Keratinocyte (primary cell): Measurements from ENCODE around the gene APOBEC3C. TPM values are rescaled to one million over a fixed set of nuclear protein-coding genes. Genes with fewer than 3 reads are reported as not detected.
A peak's percentile ranks its signal among the peaks of the same experiment; 100 is the strongest.
"Not testable (repeated sequence)": the region's sequence is repeated elsewhere in the genome, so short reads cannot be mapped to it uniquely, and the experiment has no call there.

Source experiments
- DNase-seq: peaks from one replicate; pipeline ENCODE4 v3.0.0-alpha.2; 2011; ENCODE audit warnings: low read depth, missing footprints, low spot score
- FAIRE-seq: peaks from 2 replicates; lab custom pipeline; 2011; peaks lifted over from hg19 to GRCh38; lab: Jason Lieb, UNC
- H2AFZ ChIP-seq: 2 replicates; pipeline ENCODE4 v1.6.0; 2012; ENCODE audit warnings: low read length, control low read depth, inconsistent platforms; ENCODE audit not compliant: control insufficient read depth
- H3K27ac ChIP-seq: 2 replicates; pipeline ENCODE4 v1.5.1; 2011; ENCODE audit warnings: low read length; ENCODE audit not compliant: control insufficient read depth, insufficient read depth
- H3K27me3 ChIP-seq: 3 replicates; pipeline ENCODE4 v1.6.0; 2011; ENCODE audit warnings: low read length; ENCODE audit not compliant: control insufficient read depth, insufficient read depth; ENCODE audit errors: extremely low read depth
- H3K36me3 ChIP-seq, 2 experiments: 2 replicates in 1 of 2; 3 replicates in 1 of 2; pipeline ENCODE4 v1.5.1; 2011; ENCODE audit warnings: low read length in 2 of 2, mild to moderate bottlenecking in 1 of 2; ENCODE audit not compliant: control insufficient read depth in 2 of 2, insufficient read depth in 2 of 2; ENCODE audit errors: extremely low read depth in 1 of 2
- H3K4me1 ChIP-seq: 3 replicates; pipeline ENCODE4 v1.5.1; 2011; ENCODE audit warnings: low read length; ENCODE audit not compliant: control insufficient read depth, insufficient read depth; ENCODE audit errors: extremely low read depth
- H3K4me2 ChIP-seq: 3 replicates; pipeline ENCODE4 v1.6.0; 2011; ENCODE audit warnings: low read depth, low read length; ENCODE audit not compliant: control insufficient read depth, insufficient read depth; ENCODE audit errors: extremely low read depth
- H3K4me3 ChIP-seq, 3 experiments: fragments of 200-600 bp in 1 of 3; sonication (generic) in 1 of 3; 2 replicates in 2 of 3; 3 replicates in 1 of 3; pipeline ENCODE4 v1.5.1; 2011 to 2016; ENCODE audit warnings: low read length in 3 of 3, mild to moderate bottlenecking in 3 of 3, control low read depth in 2 of 3, inconsistent platforms in 1 of 3, low read depth in 1 of 3, mixed read lengths in 1 of 3, mixed run types in 1 of 3, moderate library complexity in 1 of 3; ENCODE audit not compliant: control insufficient read depth in 2 of 3, insufficient read depth in 2 of 3; ENCODE audit errors: extremely low read depth in 1 of 3
- H3K79me2 ChIP-seq: 2 replicates; pipeline ENCODE4 v1.6.0; 2012; ENCODE audit warnings: low read length; ENCODE audit not compliant: control insufficient read depth, insufficient read depth
- H3K9ac ChIP-seq: 3 replicates; pipeline ENCODE4 v1.6.0; 2011; ENCODE audit warnings: low read length; ENCODE audit not compliant: control insufficient read depth, insufficient read depth; ENCODE audit errors: extremely low read depth
- H3K9me1 ChIP-seq: 3 replicates; pipeline ENCODE4 v1.6.0; 2011; ENCODE audit warnings: low read length; ENCODE audit not compliant: control insufficient read depth, insufficient read depth; ENCODE audit errors: extremely low read depth
- H3K9me3 ChIP-seq: 2 replicates; pipeline ENCODE4 v1.5.1; 2012; ENCODE audit warnings: low read depth, low read length; ENCODE audit not compliant: control insufficient read depth
- H4K20me1 ChIP-seq: 3 replicates; pipeline ENCODE4 v1.6.0; 2011; ENCODE audit warnings: low read length; ENCODE audit not compliant: control insufficient read depth, insufficient read depth; ENCODE audit errors: extremely low read depth
- EZH2 ChIP-seq: IDR thresholded peaks from one replicate; pipeline ENCODE4 v1.6.1; 2012; ENCODE audit warnings: inconsistent platforms, mild to moderate bottlenecking, low read length, moderate library complexity
- dilution Hi-C: fragments of 300-500 bp; cut with MboI; formaldehyde crosslinking; loops from one replicate; pipeline ENCODE4 v1.7.0; 2020; ENCODE audit warnings: low sequenced_read_pairs; ENCODE audit not compliant: extremely low pct_ligation_motif_present
- polyA plus RNA-seq, 5 experiments: library from polyadenylated mRNA; depleted of rRNA in 3 of 5; stranded (reverse) in 3 of 5; stranded (forward) in 1 of 5; unstranded in 1 of 5; fragments of >200 nt; gene quantifications; 1 replicate in 1 of 5; 2 replicates in 3 of 5; 3 replicates in 1 of 5; pipeline versions ENCODE4 v1.2.1 to v1.2.3, GENCODE V29; 2011 to 2012; ENCODE audit warnings: missing spikeins in 2 of 5, low read depth in 1 of 5, low replicate concordance in 1 of 5
- TF ChIP-seq, protein P1 (sequence below), 3 experiments: IDR thresholded peaks in 1 of 3; conservative IDR thresholded peaks in 1 of 3; optimal IDR thresholded peaks in 1 of 3; 2 replicates in 2 of 3; 3 replicates in 1 of 3; pipeline versions ENCODE3 to v1.5.1; 2011; ENCODE audit warnings: low read length in 3 of 3, mild to moderate bottlenecking in 3 of 3, moderate library complexity in 2 of 3, control low read depth in 1 of 3, inconsistent platforms in 1 of 3; ENCODE audit not compliant: insufficient read depth in 2 of 3; ENCODE audit errors: extremely low read depth in 1 of 3

The APOBEC3C gene
- polyA plus RNA-seq, 1 donor (not counting 4 experiments of a cell fraction or from before 2014, with no cell fraction given): 34.7 TPM

DNA sequence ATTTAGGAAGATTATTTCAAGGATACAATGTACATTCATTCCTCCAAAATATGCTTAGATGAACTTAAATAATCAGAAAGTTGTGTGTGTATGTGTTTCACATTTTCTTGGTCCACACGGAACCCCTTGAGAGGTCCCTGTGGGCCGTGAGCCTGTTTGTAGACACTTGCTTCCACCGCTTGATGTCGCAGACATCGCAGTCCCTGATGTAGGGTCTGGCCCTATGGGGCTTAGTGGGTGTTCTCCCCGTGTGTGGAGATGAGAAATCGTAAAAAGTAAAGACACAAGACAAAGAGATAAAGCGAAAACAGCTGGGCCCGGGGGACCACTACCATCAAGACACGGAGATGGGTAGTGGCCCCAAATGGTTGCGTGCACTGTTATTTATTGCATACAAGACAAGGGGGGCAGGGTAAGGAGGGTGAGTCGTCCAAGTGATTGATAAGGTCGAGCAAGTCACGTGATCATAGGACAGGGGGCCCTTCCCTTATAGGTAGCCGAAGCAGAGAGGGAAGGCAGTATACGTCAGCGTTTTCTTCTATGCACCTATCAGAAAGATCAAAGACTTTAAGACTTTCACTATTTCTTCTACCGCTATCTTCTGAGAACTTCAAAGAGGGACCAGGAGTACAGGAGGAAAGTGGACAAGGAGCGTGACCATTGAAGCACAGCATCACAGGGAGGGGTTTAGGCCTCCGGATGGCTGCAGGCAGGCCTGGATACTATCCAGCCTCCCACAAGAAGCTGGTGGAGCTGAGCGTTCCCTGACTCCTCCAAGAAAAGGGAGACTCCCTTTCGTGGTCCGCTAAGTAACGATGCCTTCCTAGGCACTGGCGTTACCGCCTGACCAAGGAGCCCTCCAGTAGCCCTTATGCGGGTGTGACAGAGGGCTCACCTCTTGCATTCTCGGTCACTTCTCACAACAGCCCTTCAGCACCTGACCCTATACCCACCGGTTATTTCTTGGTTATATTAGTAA is 1.2 kb upstream of the APOBEC3C start:
- FAIRE-seq: no peak

DNA sequence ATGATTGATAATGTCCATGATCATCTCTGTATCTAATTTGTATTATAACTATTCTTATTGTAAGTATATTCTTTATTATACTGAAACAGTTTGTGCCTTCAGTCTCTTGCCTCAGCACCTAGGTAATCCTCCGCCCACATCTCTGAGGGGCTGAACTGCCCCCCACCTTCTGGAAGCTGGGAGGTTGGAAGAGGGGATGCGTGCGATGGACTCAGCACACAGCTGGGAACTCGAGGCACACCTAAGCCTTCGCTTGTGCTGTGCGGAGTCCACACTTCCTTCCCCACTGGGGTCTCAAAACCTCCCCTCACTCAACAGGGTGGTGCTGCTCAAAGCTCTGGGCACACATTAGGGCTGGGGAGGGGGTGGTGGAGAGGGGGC is 506 bp upstream of the APOBEC3C start:
- Histone ChIP-seq H3K9ac (peak overlapping the region; percentile 76), H3K4me3 (peak overlapping the region in 2 of 3 experiments; percentile 82 to 87), H2AFZ (peak overlapping the region; percentile 78), H3K79me2 (peaks cover 33% of the 10 kb centered on the region), H3K4me2 (peak overlapping the region; percentile 86)
- H3K9me1 ChIP-seq, H3K9me3 ChIP-seq, H3K4me1 ChIP-seq, H3K36me3 ChIP-seq, H3K27me3 ChIP-seq, FAIRE-seq, H4K20me1 ChIP-seq, H3K27ac ChIP-seq, DNase-seq, dilution Hi-C loops: not testable (repeated sequence)

More for the DNA sequence above, 1.2 kb upstream of the APOBEC3C start:
- H3K27me3 ChIP-seq: no peaks in the 10 kb centered on the region
- H3K36me3 ChIP-seq: no peaks in the 10 kb centered on the region
- H3K4me1 ChIP-seq: peaks cover 10% of the 10 kb centered on the region
- DNase-seq: no peak
- dilution Hi-C loops: no loop called here
- H3K9ac ChIP-seq: no peak overlapping the region
- no peaks in the 10 kb centered on the region for H3K9me3 ChIP-seq
- no peak overlapping the region for H2AFZ ChIP-seq
- no peak for TF ChIP-seq EZH2
- TF ChIP-seq, protein P1, sequence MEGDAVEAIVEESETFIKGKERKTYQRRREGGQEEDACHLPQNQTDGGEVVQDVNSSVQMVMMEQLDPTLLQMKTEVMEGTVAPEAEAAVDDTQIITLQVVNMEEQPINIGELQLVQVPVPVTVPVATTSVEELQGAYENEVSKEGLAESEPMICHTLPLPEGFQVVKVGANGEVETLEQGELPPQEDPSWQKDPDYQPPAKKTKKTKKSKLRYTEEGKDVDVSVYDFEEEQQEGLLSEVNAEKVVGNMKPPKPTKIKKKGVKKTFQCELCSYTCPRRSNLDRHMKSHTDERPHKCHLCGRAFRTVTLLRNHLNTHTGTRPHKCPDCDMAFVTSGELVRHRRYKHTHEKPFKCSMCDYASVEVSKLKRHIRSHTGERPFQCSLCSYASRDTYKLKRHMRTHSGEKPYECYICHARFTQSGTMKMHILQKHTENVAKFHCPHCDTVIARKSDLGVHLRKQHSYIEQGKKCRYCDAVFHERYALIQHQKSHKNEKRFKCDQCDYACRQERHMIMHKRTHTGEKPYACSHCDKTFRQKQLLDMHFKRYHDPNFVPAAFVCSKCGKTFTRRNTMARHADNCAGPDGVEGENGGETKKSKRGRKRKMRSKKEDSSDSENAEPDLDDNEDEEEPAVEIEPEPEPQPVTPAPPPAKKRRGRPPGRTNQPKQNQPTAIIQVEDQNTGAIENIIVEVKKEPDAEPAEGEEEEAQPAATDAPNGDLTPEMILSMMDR (optimal IDR thresholded peaks at IDR 0.05 in 1 of 3, IDR thresholded peaks at IDR 0.05 in 1 of 3, conservative IDR thresholded peaks at IDR 0.05 in 1 of 3; ENCODE audit: extremely low read depth in 1 of 3, insufficient read depth in 2 of 3, low read length in 3 of 3): no peak
- H3K27ac ChIP-seq: no peak overlapping the region
- H3K4me3 ChIP-seq: no peak overlapping the region
- no peak overlapping the region for H3K4me2 ChIP-seq
- H3K79me2 ChIP-seq: peaks cover 29% of the 10 kb centered on the region
- no peaks in the 10 kb centered on the region for H3K9me1 ChIP-seq
- no peaks in the 10 kb centered on the region for H4K20me1 ChIP-seq

DNA sequence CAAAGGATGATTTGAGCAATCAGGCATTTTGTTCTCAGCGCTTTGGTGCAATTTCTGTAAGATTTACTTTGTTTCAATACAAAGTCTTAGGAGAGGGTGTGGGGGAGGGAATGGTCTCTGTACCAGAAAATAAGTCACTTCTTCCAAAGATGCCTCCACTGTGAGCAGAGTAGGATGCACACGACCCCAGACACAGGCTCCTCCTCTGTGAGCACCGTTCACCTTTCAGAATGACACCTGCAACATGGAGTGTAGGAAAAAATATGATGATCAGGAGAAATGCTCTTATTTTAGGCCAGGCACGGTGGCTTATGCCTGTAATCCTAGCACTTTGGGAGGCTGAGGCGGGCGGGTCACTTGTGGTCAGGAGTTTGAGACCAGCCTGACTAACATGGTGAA is 665 bp downstream of the APOBEC3C start:
- H3K36me3 ChIP-seq, FAIRE-seq, H3K4me1 ChIP-seq, dilution Hi-C loops, DNase-seq, H3K27me3 ChIP-seq, H3K9me3 ChIP-seq, H3K9me1 ChIP-seq, H4K20me1 ChIP-seq: not testable (repeated sequence)
- peak overlapping the region; percentile 76 for H3K9ac ChIP-seq
- peak overlapping the region; percentile 64 for H3K27ac ChIP-seq
- H3K4me3 ChIP-seq: peak overlapping the region; percentile 66 to 87 (median 82)
- peak overlapping the region; percentile 86 for H3K4me2 ChIP-seq
- peaks cover 33% of the 10 kb centered on the region for H3K79me2 ChIP-seq
- peak overlapping the region; percentile 78 for H2AFZ ChIP-seq
